ENCODE data around the gene SKP1.

GRCh38 chr5:134138416-134139376 is 38.1 kb downstream of the SKP1 start:
- no peak for TF ChIP-seq FIP1L1 (IDR thresholded peaks at IDR 0.05; ENCODE audit: low read depth, low read length, poor library complexity, severe bottlenecking)
- no peak for TF ChIP-seq E2F4 (CRISPR knock-in tag; IDR thresholded peaks at IDR 0.05; ENCODE audit: low read depth)
- TF ChIP-seq POLR2A (conservative IDR thresholded peaks at IDR 0.05), result no peak
- TF ChIP-seq ATF3 (IDR thresholded peaks at IDR 0.05), result no peak
- TF ChIP-seq ATF3 (CRISPR knock-in tag; conservative IDR thresholded peaks at IDR 0.05), result no peak
- TF ChIP-seq SPI1 (IDR thresholded peaks at IDR 0.05; ENCODE audit: borderline replicate concordance, low read depth, low read length), result no peak
- no peak for TF ChIP-seq CHD2 (IDR thresholded peaks at IDR 0.05; ENCODE audit: low read depth, low read length)
- no peak for TF ChIP-seq ZNF431 (CRISPR knock-in tag; IDR thresholded peaks at IDR 0.05)
- no peak for TF ChIP-seq SRF (CRISPR knock-in tag; IDR thresholded peaks at IDR 0.05)
- no peak for TF ChIP-seq CTCF (IDR thresholded peaks at IDR 0.05 in 2 of 3, conservative IDR thresholded peaks at IDR 0.05 in 1 of 3; ENCODE audit: insufficient read depth in 2 of 3, low read depth in 1 of 3, low read length in 3 of 3)
- no peak for TF ChIP-seq ZSCAN29 (IDR thresholded peaks at IDR 0.05)
- TF ChIP-seq KLF10 (CRISPR knock-in tag; IDR thresholded peaks at IDR 0.05), result no peak
- TF ChIP-seq ZBTB43 (CRISPR knock-in tag; IDR thresholded peaks at IDR 0.05), result no peak

All from K562 (cell line).